Measurements from ENCODE around the gene LY6G5C.

Gene LY6G5C

GRCh38 chr6:31626952-31627351 is 53.9 kb downstream of the LY6G5C start:
- DNase-seq (ENCODE audit: extremely low spot score, insufficient read length, low read depth) (no peak), FAIRE-seq (no peak)

All from GM18507 (cell line).